ENCODE measurements around the gene APPBP2. TPM values are rescaled to one million over a fixed set of nuclear protein-coding genes. Genes with fewer than 3 reads are reported as not detected.

APPBP2 gene
- total and polyA plus RNA-seq, 2 of the 8 experiments (the other 6 are each of a cell fraction or from before 2014, with no cell fraction given), result 3.3 to 18.0 TPM

GRCh38 chr17:60563743-60564142 lies 37.7 kb upstream of the APPBP2 start:
- Histone ChIP-seq H4K8ac (ENCODE audit: extremely low read depth, insufficient read depth, low read length) (no peak overlapping the region), H3K9ac (replicated peaks in 1 of 4; ENCODE audit: extremely low read depth in 1 of 4, low read depth in 3 of 4, low read length in 3 of 4) (no peak overlapping the region), H2AK5ac (ENCODE audit: low read depth, low read length) (no peak overlapping the region), H3K23ac (ENCODE audit: insufficient read length) (no peak overlapping the region), H3K36me3 (ENCODE audit: control insufficient read depth in 2 of 4, insufficient read depth in 4 of 4, low read length in 3 of 4) (no peaks in the 10 kb centered on the region), H2BK15ac (ENCODE audit: low read length) (no peak overlapping the region), H3K27me3 (replicated peaks in 1 of 4; ENCODE audit: control insufficient read depth in 3 of 4, extremely low read depth in 1 of 4, insufficient read depth in 3 of 4, low read length in 3 of 4) (no peaks in the 10 kb centered on the region), H2BK12ac (ENCODE audit: low read depth, low read length) (no peak overlapping the region), H3K9me3 (ENCODE audit: insufficient read depth in 2 of 2, low read depth in 1 of 2, low read length in 1 of 2) (peaks cover 0 to 1% of the 10 kb centered on the region in 2 experiments; a peak in 1 of 4 replicates), H2BK5ac (ENCODE audit: low read depth, low read length) (no peak overlapping the region), H4K5ac (ENCODE audit: insufficient read length, low read depth, low read length) (no peak overlapping the region), H2AFZ (ENCODE audit: low read length) (no peak overlapping the region), H4K91ac (replicated peaks; ENCODE audit: insufficient read length, low read length) (no peak overlapping the region), H3K14ac (ENCODE audit: insufficient read length) (no peak overlapping the region), H3K4me3 (ENCODE audit: extremely low read depth in 1 of 4, insufficient read depth in 2 of 4, low read depth in 3 of 4, low read length in 4 of 4) (no peak overlapping the region), H3K79me2 (ENCODE audit: control insufficient read depth in 1 of 2, insufficient read depth in 2 of 2, low read length in 2 of 2) (no peaks in the 10 kb centered on the region), H2BK120ac (replicated peaks; ENCODE audit: low read depth, low read length) (no peak overlapping the region), H3K27ac (ENCODE audit: low read depth, low read length) (no peak overlapping the region), H3K79me1 (ENCODE audit: low read depth, low read length) (no peaks in the 10 kb centered on the region), H3K23me2 (ENCODE audit: low read depth, low read length) (no peaks in the 10 kb centered on the region), H3K18ac (ENCODE audit: extremely low read depth, low read length) (no peak overlapping the region), H3K4me2 (ENCODE audit: insufficient read depth in 1 of 2, low read depth in 2 of 2, low read length in 2 of 2) (no peak overlapping the region), H3K4ac (replicated peaks; ENCODE audit: insufficient read length, low read depth, low read length) (no peak overlapping the region), H4K20me1 (replicated peaks in 1 of 2; ENCODE audit: control insufficient read depth in 1 of 2, insufficient read depth in 2 of 2, low read length in 2 of 2) (no peaks in the 10 kb centered on the region), H2BK20ac (ENCODE audit: low read length) (no peak overlapping the region), H3K56ac (replicated peaks; ENCODE audit: insufficient read length, low read depth, low read length) (no peak overlapping the region), H3K4me1 (replicated peaks in 1 of 4; ENCODE audit: control insufficient read depth in 3 of 4, insufficient read depth in 4 of 4, low read length in 3 of 4) (no peaks in the 10 kb centered on the region)
- ChIA-PET POLR2A (ENCODE audit: partially characterized antibody) (interaction anchor here (0.7 to 0.9 kb wide), 2 partner anchors 36 to 46 kb away, joined by 3 read pairs; partner anchors contain the start of gene PPM1D), CTCF (ENCODE audit: partially characterized antibody) (interaction anchor here (0.7 to 1.9 kb wide), 2 partner anchors 43 to 77 kb away, joined by 3 to 6 read pairs; no protein-coding TSS in a partner anchor)
- TF ChIP-seq TAF1 (IDR thresholded peaks at IDR 0.05; ENCODE audit: low read depth, low read length), result no peak
- no peak for TF ChIP-seq NRF1 (IDR thresholded peaks at IDR 0.05; ENCODE audit: low read depth, low read length)
- no peak for TF ChIP-seq ATF2 (IDR thresholded peaks at IDR 0.05; ENCODE audit: low read length)
- WGBS, 2 experiments (ENCODE audit: extremely low coverage in 1 of 2, insufficient coverage in 1 of 2, insufficient read length in 1 of 2, insufficient replicate concordance in 2 of 2, low coverage in 1 of 2, low lambda C conversion rate in 2 of 2, missing lambda C conversion rate in 1 of 2), result 91% methylated on average over 2 of the region's 2 CpGs; no CpG with 5 or more reads in 1 of the 2 experiments
- FAIRE-seq (no peak), DNase-seq (ENCODE audit: low read depth in 1 of 2, low spot score in 2 of 2) (no peak)

Measured in H1 (cell line).